Lower lobe of right lung (tissue), 2 donors: ENCODE measurements around the gene SLC26A6. TPM values are rescaled to one million over a fixed set of nuclear protein-coding genes. Genes with fewer than 3 reads are reported as not detected.

Source experiments
- ATAC-seq, 2 donors: fragments of 200-7000 bp; cut with Tn5 transposase; one replicate each; pipeline ENCODE4 v1.9.1; 2020 to 2022; ENCODE audit warnings: mild to moderate bottlenecking in 2 of 2, moderate library complexity in 2 of 2
- DNase-seq: peaks from one replicate; pipeline ENCODE4 v3.0.0-alpha.2; 2020
- H3K27ac ChIP-seq: fragments of 200-600 bp; one replicate; pipeline ENCODE4 v1.8.0; 2022
- H3K27me3 ChIP-seq: fragments of 200-600 bp; one replicate; pipeline ENCODE4 v1.8.0; 2022; ENCODE audit warnings: low read depth
- H3K36me3 ChIP-seq: fragments of 200-600 bp; one replicate; pipeline ENCODE4 v1.8.0; 2022; ENCODE audit warnings: mild to moderate bottlenecking
- H3K4me1 ChIP-seq: fragments of 200-600 bp; one replicate; pipeline ENCODE4 v1.8.0; 2022
- H3K4me3 ChIP-seq: fragments of 200-600 bp; one replicate; pipeline ENCODE4 v1.8.0; 2022; ENCODE audit warnings: mild to moderate bottlenecking
- H3K9me3 ChIP-seq: fragments of 200-600 bp; one replicate; pipeline ENCODE4 v1.8.0; 2022
- CTCF ChIP-seq: fragments of 200-600 bp; IDR thresholded peaks from one replicate; pipeline ENCODE4 v1.8.0; 2022; ENCODE audit warnings: antibody characterized with exemption, mild to moderate bottlenecking
- intact Hi-C: fragments of 100-400 bp; cut with DNase I; formaldehyde crosslinking; loops from one replicate; pipeline ENCODE4 v1.11.0; 2022
- total RNA-seq: library from RNA; stranded (reverse); fragmentation: NEBNext Ultra II Directional; extraction: Animal tissue kit (Norgen Biotek cat#: 25700); gene quantifications from one replicate; pipeline ENCODE4 v1.2.1, GENCODE V29; 2021
- donor health status: DM: no; HTN: yes; CAD: no; lungs with severe emphysema.

Gene SLC26A6
- total RNA-seq, 1 donor from 2014 or later: 20.8 TPM

- no peak for DNase-seq
- H3K27me3 ChIP-seq: no peaks in the 10 kb centered on the region
- no peak overlapping the region for H3K27ac ChIP-seq
- H3K4me3 ChIP-seq: no peak overlapping the region
- no peak for TF ChIP-seq CTCF
- intact Hi-C loops: no loop called here
- H3K36me3 ChIP-seq: peaks cover 42% of the 10 kb centered on the region
- H3K9me3 ChIP-seq: no peaks in the 10 kb centered on the region
- peaks cover 28% of the 10 kb centered on the region for H3K4me1 ChIP-seq
- no peak for ATAC-seq
Measured at GRCh38 chr3:48681974-48682610, 46.8 kb upstream of the SLC26A6 start.

- H3K27me3 ChIP-seq: no peaks in the 10 kb centered on the region
- no peak overlapping the region for H3K4me3 ChIP-seq
- DNase-seq (no peak), ATAC-seq (no peak)
- peaks cover 42% of the 10 kb centered on the region for H3K36me3 ChIP-seq
- no peaks in the 10 kb centered on the region for H3K9me3 ChIP-seq
- intact Hi-C loops: no loop called here
- no peak for TF ChIP-seq CTCF
- peaks cover 25% of the 10 kb centered on the region for H3K4me1 ChIP-seq
- no peak overlapping the region for H3K27ac ChIP-seq
Measured at GRCh38 chr3:48681541-48681880, 46.2 kb upstream of the SLC26A6 start.

GRCh38 chr3:48680811-48681540 is 45.7 kb upstream of the SLC26A6 start:
- intact Hi-C loops: no loop called here
- TF ChIP-seq CTCF: no peak
- no peak overlapping the region for H3K27ac ChIP-seq

GRCh38 chr3:48679411-48680391 is 44.4 kb upstream of the SLC26A6 start:
- H3K9me3 ChIP-seq: no peaks in the 10 kb centered on the region
- DNase-seq (no peak), ATAC-seq (no peak)
- H3K4me1 ChIP-seq: peaks cover 16% of the 10 kb centered on the region
- H3K27ac ChIP-seq: no peak overlapping the region
- H3K4me3 ChIP-seq: no peak overlapping the region
- intact Hi-C loops: no loop called here
- no peak for TF ChIP-seq CTCF
- no peaks in the 10 kb centered on the region for H3K27me3 ChIP-seq
- H3K36me3 ChIP-seq: peaks cover 42% of the 10 kb centered on the region

More at GRCh38 chr3:48680811-48681540, 45.7 kb upstream of the SLC26A6 start:
- Histone ChIP-seq H3K4me1 (peaks cover 20% of the 10 kb centered on the region), H3K27me3 (no peaks in the 10 kb centered on the region), H3K4me3 (no peak overlapping the region), H3K9me3 (no peaks in the 10 kb centered on the region), H3K36me3 (peaks cover 42% of the 10 kb centered on the region)
- DNase-seq (no peak), ATAC-seq (no peak)

- Histone ChIP-seq H3K36me3 (peaks cover 46% of the 10 kb centered on the region), H3K27me3 (no peaks in the 10 kb centered on the region), H3K27ac (no peak overlapping the region), H3K4me3 (no peak overlapping the region), H3K9me3 (no peaks in the 10 kb centered on the region), H3K4me1 (peaks cover 8% of the 10 kb centered on the region)
- no peak for TF ChIP-seq CTCF
- ATAC-seq: no peak
- intact Hi-C loops: no loop called here
- no peak for DNase-seq
Measured at GRCh38 chr3:48678566-48679380, 43.5 kb upstream of the SLC26A6 start.
